T follicular helper cell (primary cell): ENCODE measurements around the gene TMED3.
"Not testable (repeated sequence)": the region's sequence is repeated elsewhere in the genome, so short reads cannot be mapped to it uniquely, and the experiment has no call there.

Source experiments
- DNase-seq: peaks from one replicate; pipeline ENCODE4 v3.0.0-alpha.2; 2020; ENCODE audit warnings: low read depth

The TMED3 gene

DNA sequence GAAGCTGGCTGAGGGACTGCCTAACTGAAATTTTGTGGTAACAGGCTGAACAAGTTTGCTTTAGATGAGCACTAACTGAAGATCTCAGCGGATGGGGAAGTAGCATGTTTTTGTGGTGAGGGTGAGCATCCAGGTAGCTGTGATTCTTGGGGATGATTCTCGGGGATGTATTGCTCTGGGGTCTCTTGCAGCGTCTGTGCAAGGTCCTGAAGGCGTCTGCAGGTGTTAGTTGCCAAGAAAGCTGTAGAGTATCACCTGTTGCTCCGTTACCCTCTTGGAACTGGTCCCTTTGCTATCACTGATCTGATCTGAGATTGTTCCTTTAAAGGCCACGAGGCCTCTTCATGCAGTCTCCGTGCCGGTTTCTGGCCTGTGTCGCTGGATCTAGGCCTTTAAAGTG is 6.0 kb downstream of the TMED3 start:
- DNase-seq, result no peak

DNA sequence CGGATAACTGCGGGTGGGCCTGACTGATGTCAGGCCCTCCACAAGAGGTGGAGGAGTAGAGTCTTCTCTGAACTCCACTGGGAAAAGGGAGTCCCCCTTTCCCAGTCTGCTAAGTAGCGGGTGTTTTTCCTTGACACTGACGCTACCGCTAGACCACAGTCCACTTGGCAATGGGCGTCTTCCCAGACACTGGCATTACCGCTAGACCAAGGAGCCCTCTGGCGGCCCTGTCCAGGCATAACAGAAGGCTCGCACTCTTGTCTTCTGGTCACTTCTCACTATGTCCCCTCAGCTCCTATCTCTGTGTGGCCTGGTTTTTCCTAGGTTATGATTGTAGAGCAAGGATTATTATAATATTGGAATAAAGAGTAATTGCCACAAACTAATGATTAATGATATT is 9.1 kb downstream of the TMED3 start:
- not testable (repeated sequence) for DNase-seq

DNA sequence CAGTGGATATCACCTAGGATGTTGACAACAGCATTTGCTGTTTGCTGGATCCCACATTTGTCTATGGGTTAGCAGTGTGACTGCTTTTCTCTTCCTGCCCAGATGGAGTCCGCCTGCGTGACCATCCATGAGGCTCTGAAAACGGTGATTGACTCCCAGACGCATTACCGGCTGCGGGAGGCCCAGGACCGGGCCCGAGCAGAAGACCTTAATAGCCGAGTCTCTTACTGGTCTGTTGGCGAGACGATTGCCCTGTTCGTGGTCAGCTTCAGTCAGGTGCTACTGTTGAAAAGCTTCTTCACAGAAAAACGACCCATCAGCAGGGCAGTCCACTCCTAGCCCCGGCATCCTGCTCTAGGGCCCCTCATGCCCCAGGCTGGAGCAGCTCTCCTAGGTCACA is 11.0 kb downstream of the TMED3 start:
- DNase-seq, result no peak

DNA sequence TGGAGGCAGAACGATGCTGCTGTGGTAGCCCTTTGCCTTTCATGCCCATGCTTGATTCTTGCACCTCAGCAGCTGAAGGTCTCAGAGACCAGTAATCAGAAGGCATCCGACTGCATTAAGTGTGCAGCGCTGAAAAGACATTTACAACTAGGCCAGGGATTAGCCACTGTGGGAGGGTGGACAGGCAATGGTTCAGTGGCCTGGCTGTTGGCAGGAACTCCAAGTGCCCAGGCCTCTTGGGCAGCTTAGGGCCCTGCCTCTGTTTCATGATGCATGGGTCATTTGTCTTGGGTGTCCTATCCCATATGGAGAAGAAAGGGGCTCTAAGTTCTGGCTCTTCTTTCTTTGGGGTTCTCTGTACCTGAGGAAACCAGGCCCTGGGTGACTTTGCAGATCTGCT is 11.4 kb downstream of the TMED3 start:
- DNase-seq, result no peak

DNA sequence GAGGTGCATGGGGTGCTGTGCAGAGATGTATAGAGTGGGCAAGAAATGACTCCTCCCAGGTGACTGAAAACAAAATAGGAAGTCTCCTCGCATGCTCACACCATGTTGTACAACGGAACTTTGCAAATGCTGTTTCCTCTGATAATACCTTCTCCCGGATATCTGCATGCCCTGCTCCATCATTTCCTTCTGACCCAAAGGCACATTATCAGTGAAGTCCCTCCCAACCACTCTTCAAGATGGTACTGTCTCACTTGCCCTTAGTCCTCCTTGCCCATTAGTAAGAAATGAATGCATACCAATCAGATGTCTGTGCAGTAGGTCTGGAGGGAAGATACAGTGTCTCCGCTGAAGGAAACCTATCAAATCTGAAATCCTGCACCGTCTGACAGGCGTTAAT is 12.0 kb downstream of the TMED3 start:
- no peak for DNase-seq

DNA sequence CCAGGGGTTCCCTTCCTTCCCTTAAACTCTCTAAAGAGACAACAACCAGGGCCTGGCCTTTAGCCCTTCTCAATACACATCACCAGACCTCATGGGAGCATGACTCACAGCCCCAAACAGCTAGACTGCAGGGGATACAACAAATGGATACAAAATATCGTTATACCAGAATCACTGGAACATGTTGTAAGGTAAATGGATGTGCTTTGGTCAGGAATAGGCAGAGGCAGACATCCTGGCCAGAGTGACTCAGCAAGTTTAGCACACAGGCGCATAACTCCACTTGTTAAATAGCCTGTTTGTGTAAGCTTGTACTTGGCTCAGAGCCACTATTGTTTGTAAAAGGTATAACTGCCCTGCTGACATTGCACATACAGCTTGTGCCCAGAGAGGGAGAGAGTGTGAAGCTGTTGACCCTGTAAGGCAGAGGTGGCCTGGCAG is 18.3 kb downstream of the TMED3 start:
- DNase-seq, result no peak

DNA sequence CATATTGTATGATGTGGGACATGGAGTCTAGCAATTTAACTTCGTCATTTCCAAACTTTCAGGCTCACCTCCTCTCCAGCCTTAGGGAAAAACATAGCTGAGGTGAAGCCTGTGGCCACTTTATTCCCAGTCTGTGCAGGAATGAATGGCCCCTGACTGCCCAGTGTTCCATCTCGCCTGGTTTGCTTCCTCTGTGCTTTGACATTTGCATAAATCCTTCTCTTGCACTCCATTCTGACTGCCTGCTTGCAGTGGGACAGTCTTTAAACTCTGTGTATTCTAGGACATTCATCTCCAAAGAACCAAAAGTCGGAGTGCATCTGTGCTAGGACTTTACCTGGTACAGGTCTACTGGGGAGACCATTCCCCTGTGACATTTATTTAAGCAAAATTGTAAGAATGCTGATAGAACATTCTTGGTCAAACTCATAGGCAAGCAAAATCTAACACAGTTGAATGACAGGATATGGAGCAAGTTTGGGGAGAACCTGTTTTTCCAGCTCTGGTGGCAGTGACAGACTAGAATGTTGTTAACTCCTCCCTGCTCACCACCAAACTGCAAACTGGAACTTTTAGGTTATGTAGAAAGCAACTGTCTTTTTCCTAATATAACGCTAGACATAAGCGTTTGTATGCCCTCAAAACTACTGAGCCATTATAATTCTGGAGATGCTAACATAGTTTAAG is 22.1 kb downstream of the TMED3 start:
- DNase-seq, result no peak

DNA sequence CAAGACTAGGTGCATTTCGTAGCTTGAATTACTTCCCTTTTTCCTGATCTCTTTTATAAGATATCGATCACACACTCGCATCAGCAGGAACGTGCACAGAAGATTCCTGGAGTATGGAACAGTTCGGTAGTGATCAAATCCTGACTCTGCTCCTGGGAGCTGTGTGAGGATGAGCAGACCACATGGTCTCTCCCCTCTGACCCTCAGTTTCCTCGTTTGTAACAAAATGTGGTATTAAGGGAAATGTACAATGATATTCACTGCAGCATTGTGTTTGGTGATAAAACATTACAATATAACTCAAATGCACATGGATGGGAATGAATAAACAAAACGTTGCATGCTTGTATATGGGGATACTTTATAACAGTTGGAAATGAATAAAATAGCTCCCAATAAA is 26.7 kb downstream of the TMED3 start:
- no peak for DNase-seq

DNA sequence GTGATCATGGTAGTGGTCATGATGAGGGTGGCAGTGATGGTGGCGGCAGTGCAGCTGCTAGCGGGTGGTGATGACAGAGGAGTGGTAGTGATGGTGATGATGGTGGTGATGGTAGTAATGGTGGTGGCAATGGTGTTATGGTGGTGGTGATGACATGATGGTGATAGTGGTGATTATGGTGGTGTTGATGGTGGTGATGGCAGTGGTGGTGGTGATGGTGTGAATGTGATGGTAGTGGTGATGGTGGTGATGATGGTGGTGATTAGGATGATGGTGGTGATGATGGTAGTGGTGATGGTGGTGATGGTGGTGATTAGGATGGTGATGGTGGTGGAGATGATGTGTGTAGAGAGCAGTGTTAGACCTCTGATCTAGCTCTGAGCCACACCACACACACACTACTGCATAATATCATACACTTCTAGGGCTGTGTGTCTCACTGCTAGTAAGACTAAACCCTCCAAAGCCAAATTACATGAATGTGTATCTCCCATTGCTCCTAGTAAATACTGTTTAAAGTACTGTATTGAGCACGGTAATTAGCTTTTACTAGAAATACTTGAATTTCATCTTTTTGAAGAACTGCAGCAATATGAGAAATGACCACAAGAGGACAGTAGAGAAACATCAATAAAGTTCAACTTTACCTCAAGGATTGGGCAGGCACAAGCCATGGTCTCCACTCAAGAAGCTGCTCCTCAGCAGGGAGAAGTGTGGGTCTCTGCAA is 28.8 kb downstream of the TMED3 start:
- DNase-seq, result no peak

DNA sequence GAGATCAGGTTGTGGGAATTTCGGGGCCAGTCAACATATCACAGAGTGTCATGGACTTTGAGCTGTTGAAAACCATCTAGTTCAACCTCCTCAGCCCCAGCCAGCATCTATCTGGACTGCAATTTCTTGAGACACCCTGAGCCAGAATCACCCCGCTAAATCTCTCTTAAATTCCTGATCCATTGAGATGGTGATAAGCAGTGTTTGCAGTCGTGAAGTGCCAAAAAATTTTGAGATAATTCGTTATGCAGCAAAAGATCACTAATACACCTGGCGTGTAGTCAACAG is 29.3 kb downstream of the TMED3 start:
- DNase-seq, result no peak

DNA sequence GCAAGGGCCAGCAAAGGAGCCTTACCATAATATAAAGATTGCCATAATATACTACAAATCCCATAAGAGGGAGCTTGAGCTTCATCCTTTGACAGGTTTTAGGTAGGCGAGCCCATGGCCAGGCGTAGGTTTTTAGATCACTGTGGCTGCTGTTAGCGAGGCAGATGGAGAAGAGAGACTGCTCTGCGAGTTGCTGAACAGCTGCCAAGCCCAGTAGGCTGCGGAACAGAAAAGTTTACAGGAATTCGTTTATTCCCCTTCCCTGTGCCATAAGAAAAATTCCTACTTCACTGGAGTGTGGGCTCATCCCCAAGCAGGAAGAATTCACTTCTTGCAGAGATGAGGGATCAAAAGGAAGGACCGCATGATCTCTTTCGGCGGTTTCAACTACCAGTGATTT is 30.5 kb downstream of the TMED3 start:
- DNase-seq, result no peak

DNA sequence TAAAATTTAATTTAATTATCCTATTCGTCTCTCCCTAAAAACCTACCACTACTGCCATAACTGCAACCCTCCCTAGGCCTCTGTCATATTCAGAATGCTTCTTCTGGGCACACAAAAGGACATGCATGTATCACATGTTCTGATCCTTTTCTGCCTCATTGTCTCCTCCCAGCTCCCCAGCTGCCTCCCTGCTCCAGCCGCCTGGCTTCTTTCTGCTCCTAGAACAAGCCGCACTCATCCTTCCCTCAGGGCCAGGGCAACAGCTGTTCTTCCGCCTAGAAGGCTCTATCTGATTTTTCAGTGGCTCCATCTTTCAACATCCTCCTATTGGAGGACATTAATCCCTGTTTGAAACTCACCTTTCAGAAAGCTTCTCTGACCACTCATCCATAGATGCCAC is 38.6 kb downstream of the TMED3 start:
- no peak for DNase-seq

DNA sequence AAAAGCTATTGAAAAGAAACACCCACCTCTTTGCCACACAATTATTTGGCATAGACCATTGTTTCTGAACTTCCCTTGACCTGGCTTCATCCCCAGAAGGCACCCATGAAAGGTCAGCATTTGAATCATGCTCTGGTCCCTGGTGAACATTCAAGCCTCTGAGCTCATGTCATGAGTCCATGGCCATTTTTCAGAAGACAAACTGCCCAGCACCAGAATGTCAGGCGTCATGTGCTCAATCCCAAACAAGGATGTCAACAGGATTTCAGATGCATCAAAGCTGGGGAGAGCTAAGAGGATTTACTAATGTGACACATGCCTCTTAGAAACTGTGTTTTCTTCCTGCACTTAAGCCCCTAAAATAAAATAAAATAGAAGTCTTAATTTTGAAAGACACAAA is 41.3 kb downstream of the TMED3 start:
- DNase-seq, result no peak

DNA sequence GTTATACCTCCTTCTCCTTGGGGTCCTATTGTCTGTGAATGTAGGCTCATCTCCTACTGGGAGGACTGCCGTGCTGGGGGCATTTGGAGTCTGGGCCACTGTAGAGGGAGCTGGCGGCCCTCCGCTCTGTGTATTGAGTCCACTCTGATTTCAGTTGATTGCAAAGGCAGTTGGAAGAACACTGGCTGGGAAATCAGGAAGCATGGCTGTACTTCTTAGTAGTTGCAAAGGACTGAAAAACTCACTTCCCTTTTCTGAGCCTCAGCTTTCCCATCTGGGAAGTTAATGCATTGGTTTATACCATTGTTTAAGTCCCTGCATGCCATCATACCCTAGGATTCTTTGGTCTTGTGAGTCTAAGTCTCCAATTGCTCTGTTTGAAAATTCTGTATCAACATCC is 46.7 kb downstream of the TMED3 start:
- DNase-seq, result no peak

DNA sequence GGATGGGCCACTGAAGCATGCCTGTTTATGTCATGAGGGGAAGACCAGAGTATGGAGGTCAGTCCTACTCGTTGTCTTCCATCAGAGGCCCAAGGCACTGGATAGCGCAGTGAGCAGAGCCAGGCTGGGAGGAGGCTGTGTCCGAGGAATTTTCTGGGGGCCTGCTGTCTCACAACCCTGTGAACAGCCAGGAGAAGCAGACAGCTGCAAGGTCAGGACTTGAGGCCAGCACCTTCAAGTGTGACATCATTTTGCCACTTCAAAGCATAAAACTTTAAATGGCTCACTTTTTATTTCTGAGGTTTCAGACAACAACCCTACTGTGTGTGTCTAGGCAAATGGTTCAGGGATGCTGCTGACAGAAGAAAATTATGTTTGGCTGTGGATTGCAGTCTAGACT is 47.2 kb downstream of the TMED3 start:
- no peak for DNase-seq

DNA sequence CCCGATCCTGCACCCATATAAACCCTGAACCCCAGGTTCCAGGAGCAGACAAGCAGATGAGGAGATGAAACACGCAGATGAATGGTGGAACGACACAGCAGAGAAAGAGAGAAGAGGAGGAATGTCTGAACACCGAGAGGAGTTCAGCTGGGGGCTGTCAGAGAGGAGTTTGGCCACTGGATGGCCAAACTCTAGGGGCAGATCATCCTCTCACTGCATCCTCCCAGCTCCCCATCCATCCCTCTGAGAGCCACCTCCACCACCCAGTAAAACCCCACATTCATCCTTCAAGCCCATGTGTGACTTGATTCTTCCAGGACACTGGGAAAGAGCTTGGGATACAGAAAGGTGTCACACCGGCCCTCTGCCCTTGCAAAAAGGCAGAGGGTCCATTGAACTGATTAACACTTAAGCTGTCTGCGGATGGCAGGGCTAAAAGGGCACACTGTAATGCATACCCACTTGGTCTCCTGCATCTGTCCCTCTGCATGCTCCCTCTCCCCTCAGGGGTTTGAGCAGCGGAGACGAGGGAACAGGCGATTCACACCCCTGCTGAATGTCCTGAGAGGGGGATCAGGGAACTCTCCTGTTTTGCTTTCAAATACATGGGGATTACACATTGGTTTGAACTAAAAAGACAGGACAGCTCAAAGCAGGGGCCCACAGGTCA is 53.8 kb downstream of the TMED3 start:
- DNase-seq, result no peak

DNA sequence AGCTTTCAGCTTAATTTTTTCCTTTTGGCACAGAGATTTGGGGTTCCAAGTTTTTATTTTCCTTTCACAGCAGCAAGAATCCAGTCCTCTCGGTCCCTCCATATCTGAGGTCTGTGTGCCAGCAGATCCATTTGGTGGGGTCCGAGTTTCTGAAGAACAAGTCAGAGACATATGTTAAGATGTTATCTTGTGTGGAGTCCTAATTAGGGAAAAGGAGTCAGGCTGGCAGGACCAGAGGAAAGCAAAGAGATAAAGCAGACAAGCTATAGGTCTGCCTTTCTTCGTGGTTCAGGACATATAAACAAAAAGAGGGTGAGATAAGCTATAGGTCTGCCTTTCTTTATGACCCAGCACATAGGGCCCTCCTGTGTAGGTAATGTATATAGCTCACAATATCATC is 54.9 kb downstream of the TMED3 start:
- DNase-seq, result no peak

DNA sequence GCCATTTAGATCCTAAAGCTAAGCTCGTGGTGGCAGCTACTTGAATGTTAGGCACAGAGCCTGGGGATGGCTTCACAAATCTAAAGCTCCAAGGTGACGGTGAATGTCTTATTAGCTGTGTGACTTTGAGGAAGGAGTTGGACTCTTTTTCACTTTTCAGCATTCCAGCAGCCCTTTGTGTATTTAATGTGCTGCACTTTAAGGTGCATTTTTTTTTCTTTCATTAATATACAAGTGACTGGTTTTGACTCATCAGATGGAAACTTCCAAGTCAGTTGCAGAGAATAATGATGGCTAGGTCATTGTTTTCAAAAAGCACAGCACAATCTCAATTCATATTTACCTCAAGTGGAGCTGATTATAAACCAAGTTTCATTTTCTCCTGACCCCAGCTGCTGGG is 55.8 kb downstream of the TMED3 start:
- no peak for DNase-seq

DNA sequence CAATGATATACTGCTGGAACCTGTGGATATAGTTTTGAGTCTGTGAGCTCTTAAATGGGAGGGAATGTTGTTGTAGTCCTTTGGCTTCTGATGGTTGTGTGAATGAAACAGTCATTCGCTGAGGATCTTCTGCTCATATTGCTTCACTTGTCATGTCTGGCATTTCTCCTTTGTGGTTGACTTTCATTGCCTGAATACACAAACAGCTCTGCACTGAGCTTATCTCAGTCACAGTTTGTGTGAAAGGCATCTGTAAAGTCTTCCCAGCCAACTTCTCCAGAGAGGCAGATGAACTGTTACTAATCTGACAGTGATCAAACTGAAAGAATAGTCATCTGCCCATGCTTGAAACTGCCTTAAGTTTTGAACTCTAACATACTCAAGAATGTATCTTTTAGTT is 59.8 kb downstream of the TMED3 start:
- no peak for DNase-seq

DNA sequence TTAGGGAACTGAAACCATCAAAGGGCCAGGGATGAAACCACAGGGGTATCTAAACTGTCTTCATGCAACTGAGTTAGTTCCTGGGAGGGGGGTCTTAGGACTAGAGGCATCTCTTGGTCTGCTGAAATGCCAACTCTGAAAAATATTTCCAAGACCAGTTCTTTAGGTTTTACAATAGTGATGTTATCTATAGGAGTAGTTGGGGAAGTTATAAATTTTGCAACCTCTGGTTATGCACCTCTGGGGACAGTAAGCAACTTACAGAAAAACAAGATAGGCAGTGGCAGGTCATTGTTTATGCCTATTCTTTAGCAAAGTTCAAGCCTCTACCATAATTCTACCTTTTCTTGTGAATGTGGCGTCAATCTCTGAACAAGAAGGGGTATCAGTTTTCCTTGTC is 60.7 kb downstream of the TMED3 start:
- DNase-seq, result no peak

DNA sequence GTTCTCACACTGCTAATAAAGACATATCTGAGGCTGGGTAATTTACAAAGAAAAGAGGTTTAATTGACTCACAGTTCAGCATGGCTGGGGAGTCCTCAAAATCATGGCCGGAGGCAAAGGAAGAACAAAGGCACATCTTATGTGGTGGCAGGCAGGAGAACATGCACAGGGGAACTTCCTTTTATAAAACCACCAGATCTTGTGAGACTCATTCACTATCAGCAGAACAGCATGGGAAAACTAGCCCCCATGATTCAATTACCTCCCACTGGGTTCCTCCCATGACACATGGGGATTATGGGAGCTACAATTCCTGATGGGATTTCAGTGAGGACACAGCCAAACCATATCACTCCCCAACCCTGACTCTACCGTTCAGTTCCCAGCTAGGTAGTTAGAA is 61.5 kb downstream of the TMED3 start:
- DNase-seq, result no peak
